Aortic smooth muscle cell (primary cell): Measurements from ENCODE around the gene RFX4. TPM values are rescaled to one million over a fixed set of nuclear protein-coding genes. Genes with fewer than 3 reads are reported as not detected.

Experiments used
- total RNA-seq: library from RNA; depleted of rRNA; stranded (reverse); fragments of >200 nt; gene quantifications from 2 replicates; pipeline ENCODE4 v1.2.3, GENCODE V29; 2014

The RFX4 gene
- not detected in 2 replicates for total RNA-seq

DNA sequence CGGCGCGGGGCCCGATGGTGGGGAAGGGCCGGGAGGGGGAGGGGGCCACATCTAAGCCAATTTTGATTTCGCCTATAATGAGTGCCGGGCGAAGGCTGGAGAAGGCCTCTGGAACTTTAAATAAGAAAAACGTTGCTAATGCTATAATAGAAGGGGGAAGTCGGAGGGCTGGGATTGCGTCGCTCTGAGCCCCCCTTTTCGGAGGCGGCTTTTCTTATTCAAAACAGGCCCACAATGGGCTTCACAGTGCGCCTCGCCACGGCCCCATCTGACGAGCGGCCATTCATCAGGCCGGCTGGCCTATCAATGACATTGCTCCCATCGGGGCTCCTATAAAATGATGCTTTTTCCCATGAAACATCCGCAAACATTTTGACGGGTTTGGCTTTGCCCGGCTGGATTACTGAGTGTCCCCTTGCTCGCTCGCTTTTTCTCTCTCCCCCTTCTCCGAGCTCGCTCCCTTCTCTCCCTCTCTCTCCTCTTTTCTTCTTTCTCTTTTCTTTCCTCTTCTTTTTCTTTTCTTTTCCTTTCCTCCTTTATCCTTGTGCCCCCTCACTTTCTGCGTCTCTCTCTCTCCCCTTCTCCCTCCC is at the start of gene RFX4:
Gene RFX4, plus strand, starts transcription at position 364 of the 590 bp plus-strand sequence. CDS start 317 bp downstream, outside the sequence.

GRCh38 chr12:106774005-106774807 is 191.4 kb downstream of the RFX4 start, which contains the start of gene RIC8B:
RIC8B (plus strand) TSS chr12:106774682; CDS start chr12:106774746, 64 bp downstream.

Other genes starting within 250 kb of the RFX4 start
- gene POLR3B, start 225.3 kb upstream of the RFX4 start, total RNA-seq, result 9.5 and 10.6 TPM in 2 replicates
- 12.2 and 14.0 TPM in 2 replicates for gene RIC8B, start 191.7 kb downstream of the RFX4 start, total RNA-seq